Natural killer cell (primary cell): ENCODE measurements around the gene EZH1. TPM values are rescaled to one million over a fixed set of nuclear protein-coding genes. Genes with fewer than 3 reads are reported as not detected.
A peak's percentile ranks its signal among the peaks of the same experiment; 100 is the strongest.

Source experiments
- ATAC-seq, 3 donors: fragments of 150-1000 bp in 2 of 3; fragments of 200-7000 bp in 1 of 3; cut with Tn5 transposase; 1 replicate in 1 of 3; 2 replicates in 2 of 3; pipeline ENCODE4 v1.10.0; 2021; ENCODE audit warnings: mild to moderate bottlenecking in 2 of 3, moderate library complexity in 2 of 3
- DNase-seq, 2 donors: peaks; one replicate each; pipeline versions ENCODE4 v3.0.0 to v3.0.0-alpha.2; 2013 to 2021; ENCODE audit warnings: mixed read lengths in 1 of 2
- H3K27ac ChIP-seq: one replicate; pipeline ENCODE4 v1.5.1; 2013; ENCODE audit warnings: mild to moderate bottlenecking, low read length
- H3K27me3 ChIP-seq: one replicate; pipeline ENCODE4 v1.6.1; 2013; ENCODE audit warnings: low read length; ENCODE audit not compliant: control insufficient read depth, insufficient read depth
- H3K36me3 ChIP-seq: one replicate; pipeline ENCODE4 v1.6.1; 2013; ENCODE audit warnings: low read length; ENCODE audit not compliant: control insufficient read depth, insufficient read depth
- H3K4me1 ChIP-seq: one replicate; pipeline ENCODE4 v1.6.1; 2013; ENCODE audit warnings: low read length; ENCODE audit not compliant: control insufficient read depth, insufficient read depth
- H3K4me3 ChIP-seq: one replicate; pipeline ENCODE4 v1.5.1; 2013; ENCODE audit warnings: low read length
- H3K9me3 ChIP-seq: one replicate; pipeline ENCODE4 v1.6.1; 2013; ENCODE audit warnings: low read length; ENCODE audit not compliant: control insufficient read depth, insufficient read depth
- H3K27ac Mint-ChIP-seq, 2 donors: one replicate each; pipeline ENCODE4 v1.8.0; 2022; ENCODE audit warnings: mild to moderate bottlenecking in 2 of 2, mixed read lengths in 2 of 2, moderate library complexity in 1 of 2
- H3K27me3 Mint-ChIP-seq, 2 donors: one replicate each; pipeline ENCODE4 v1.8.0; 2022; ENCODE audit warnings: low read depth in 2 of 2, mixed read lengths in 2 of 2
- H3K36me3 Mint-ChIP-seq: one replicate; pipeline ENCODE4 v1.8.0; 2022; ENCODE audit warnings: mixed read lengths
- H3K4me1 Mint-ChIP-seq, 2 donors: one replicate each; pipeline ENCODE4 v1.8.0; 2022; ENCODE audit warnings: mixed read lengths in 2 of 2
- H3K4me3 Mint-ChIP-seq: one replicate; pipeline ENCODE4 v1.8.0; 2022; ENCODE audit warnings: mild to moderate bottlenecking, moderate library complexity, mixed read lengths
- H3K9me3 Mint-ChIP-seq, 2 donors: one replicate each; pipeline ENCODE4 v1.8.0; 2022; ENCODE audit warnings: mixed read lengths in 2 of 2
- WGBS: methylation state at CpG from one replicate; pipeline ENCODE4 v1.1.7; 2013; ENCODE audit warnings: missing lambda C conversion rate; ENCODE audit not compliant: insufficient coverage; 5-methylcytosine and 5-hydroxymethylcytosine counted together
- intact Hi-C: fragments of 100-400 bp; cut with micrococcal nuclease; formaldehyde crosslinking; loops from one replicate; pipeline ENCODE4 v1.14.2; 2022
- total RNA-seq, 4 donors: library from RNA; stranded (reverse); fragments of 120-200 nt in 1 of 4; gene quantifications; one replicate each; pipeline versions ENCODE4 v1.2.3 to v1.2.4, GENCODE V29; 2013 to 2022
- TF ChIP-seq, protein P1 (sequence below): fragments of 200-600 bp; IDR thresholded peaks from one replicate; pipeline ENCODE4 v1.8.0; 2022; ENCODE audit warnings: antibody characterized with exemption

Gene EZH1
- total RNA-seq, 3 donors from 2014 or later (not counting 1 experiment from before 2014, with no cell fraction given): 68.8 to 92.7 (median 74.1) TPM

GRCh38 chr17:42709561-42709960 is 35.3 kb downstream of the EZH1 start:
- Mint-ChIP-seq H3K36me3 (peaks cover 31% of the 10 kb centered on the region), H3K9me3 (no peaks in the 10 kb centered on the region), H3K27ac (no peak overlapping the region), H3K4me1 (peaks cover 5 to 8% of the 10 kb centered on the region in 2 donors), H3K4me3 (no peak overlapping the region), H3K27me3 (no peaks in the 10 kb centered on the region)
- 98% methylated on average over 2 of the region's 2 CpGs for WGBS
- no peak for DNase-seq
- Histone ChIP-seq H3K27me3 (no peaks in the 10 kb centered on the region), H3K4me1 (peaks cover 33% of the 10 kb centered on the region), H3K4me3 (no peak overlapping the region), H3K36me3 (peaks cover 77% of the 10 kb centered on the region), H3K27ac (no peak overlapping the region), H3K9me3 (no peaks in the 10 kb centered on the region)
- intact Hi-C loops: no loop called here
- ATAC-seq: no peak
- TF ChIP-seq, protein P1, sequence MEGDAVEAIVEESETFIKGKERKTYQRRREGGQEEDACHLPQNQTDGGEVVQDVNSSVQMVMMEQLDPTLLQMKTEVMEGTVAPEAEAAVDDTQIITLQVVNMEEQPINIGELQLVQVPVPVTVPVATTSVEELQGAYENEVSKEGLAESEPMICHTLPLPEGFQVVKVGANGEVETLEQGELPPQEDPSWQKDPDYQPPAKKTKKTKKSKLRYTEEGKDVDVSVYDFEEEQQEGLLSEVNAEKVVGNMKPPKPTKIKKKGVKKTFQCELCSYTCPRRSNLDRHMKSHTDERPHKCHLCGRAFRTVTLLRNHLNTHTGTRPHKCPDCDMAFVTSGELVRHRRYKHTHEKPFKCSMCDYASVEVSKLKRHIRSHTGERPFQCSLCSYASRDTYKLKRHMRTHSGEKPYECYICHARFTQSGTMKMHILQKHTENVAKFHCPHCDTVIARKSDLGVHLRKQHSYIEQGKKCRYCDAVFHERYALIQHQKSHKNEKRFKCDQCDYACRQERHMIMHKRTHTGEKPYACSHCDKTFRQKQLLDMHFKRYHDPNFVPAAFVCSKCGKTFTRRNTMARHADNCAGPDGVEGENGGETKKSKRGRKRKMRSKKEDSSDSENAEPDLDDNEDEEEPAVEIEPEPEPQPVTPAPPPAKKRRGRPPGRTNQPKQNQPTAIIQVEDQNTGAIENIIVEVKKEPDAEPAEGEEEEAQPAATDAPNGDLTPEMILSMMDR: no peak

- WGBS: 91% methylated on average over 3 of the region's 3 CpGs
- Histone ChIP-seq H3K27ac (no peak overlapping the region), H3K4me3 (no peak overlapping the region), H3K4me1 (peaks cover 33% of the 10 kb centered on the region), H3K9me3 (no peaks in the 10 kb centered on the region), H3K27me3 (no peaks in the 10 kb centered on the region), H3K36me3 (peaks cover 77% of the 10 kb centered on the region)
- Mint-ChIP-seq H3K9me3 (no peaks in the 10 kb centered on the region), H3K36me3 (peaks cover 40% of the 10 kb centered on the region), H3K27me3 (no peaks in the 10 kb centered on the region), H3K4me1 (peaks cover 5 to 8% of the 10 kb centered on the region in 2 donors), H3K4me3 (no peak overlapping the region), H3K27ac (no peak overlapping the region)
- DNase-seq (no peak), ATAC-seq (peak in 2 of 3 donors; percentile 31 to 53)
- intact Hi-C loops: no loop called here
- TF ChIP-seq, protein P1: no peak
Observed at GRCh38 chr17:42708588-42708987, 36.3 kb downstream of the EZH1 start.

DNA sequence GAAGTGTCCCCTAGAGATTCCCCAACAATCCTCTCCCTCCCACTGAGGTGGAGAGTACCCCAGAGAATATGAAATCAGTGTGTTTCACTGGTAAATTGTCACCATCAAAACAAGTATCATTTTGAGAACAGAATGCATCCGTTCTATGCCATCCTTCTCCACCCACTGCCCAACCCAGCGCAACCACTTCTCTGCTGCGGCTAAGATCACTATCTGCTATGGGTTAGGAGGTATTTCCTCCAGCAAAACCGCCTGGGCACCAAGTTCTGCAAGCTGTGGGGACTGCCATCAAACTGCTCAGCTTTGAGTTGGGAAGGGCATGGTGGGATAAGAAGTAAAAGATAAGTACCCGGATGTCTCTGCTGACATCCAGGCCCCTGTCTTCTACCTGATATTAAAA is 38.1 kb downstream of the EZH1 start:
- Mint-ChIP-seq H3K27ac (no peak overlapping the region), H3K4me3 (no peak overlapping the region), H3K4me1 (peaks cover 5 to 8% of the 10 kb centered on the region in 2 donors), H3K36me3 (peaks cover 41% of the 10 kb centered on the region), H3K9me3 (no peaks in the 10 kb centered on the region), H3K27me3 (no peaks in the 10 kb centered on the region)
- Histone ChIP-seq H3K36me3 (peaks cover 78% of the 10 kb centered on the region), H3K9me3 (no peaks in the 10 kb centered on the region), H3K27me3 (no peaks in the 10 kb centered on the region), H3K27ac (no peak overlapping the region), H3K4me1 (peaks cover 38% of the 10 kb centered on the region), H3K4me3 (no peak overlapping the region)
- 0% methylated on average over 2 of the region's 5 CpGs for WGBS
- ATAC-seq (peak in 2 of 3 donors; percentile 72 to 74), DNase-seq (peak in 1 of 2 donors; percentile 75)
- TF ChIP-seq, protein P1: no peak
- intact Hi-C loops: no loop called here

DNA sequence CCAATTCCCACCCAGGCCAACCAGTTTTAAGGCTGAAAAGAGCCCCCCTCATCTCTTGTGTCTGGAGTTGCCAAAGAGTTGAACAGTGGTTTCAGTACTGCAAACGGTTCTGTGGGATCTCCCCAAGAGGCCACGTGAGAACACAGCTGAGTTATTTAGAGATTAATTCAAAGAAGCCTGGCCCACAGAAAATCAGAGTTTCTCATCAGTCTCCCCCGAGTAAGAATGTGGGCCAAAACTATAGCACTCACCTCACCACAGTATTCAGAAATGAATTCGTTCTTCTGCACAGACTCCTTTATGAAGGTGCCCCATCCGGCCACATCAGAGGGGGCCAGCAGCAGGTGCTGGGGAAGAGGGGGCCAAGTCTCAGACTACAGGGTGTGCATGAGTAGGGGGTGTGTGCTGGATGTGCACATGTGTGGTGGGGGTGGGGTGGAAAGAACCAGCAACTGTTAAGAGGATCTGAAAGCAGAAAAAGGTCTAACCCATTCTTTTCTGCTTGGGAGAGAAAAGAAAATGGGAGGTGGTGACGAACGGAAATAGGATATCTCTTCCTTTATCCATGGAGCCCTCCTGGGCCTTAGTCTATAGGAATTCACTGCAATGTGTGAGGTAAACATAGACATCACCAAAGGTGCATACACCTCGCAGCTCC is 39.9 kb downstream of the EZH1 start:
- peaks cover 36% of the 10 kb centered on the region for H3K36me3 Mint-ChIP-seq
- no peak overlapping the region for H3K27ac Mint-ChIP-seq
- WGBS: 69% methylated on average over 8 of the region's 8 CpGs
- intact Hi-C loops: no loop called here
- TF ChIP-seq, protein P1: no peak
- H3K27ac ChIP-seq: no peak overlapping the region
- no peaks in the 10 kb centered on the region for H3K9me3 ChIP-seq
- H3K4me3 Mint-ChIP-seq: no peak overlapping the region
- H3K4me3 ChIP-seq: no peak overlapping the region
- H3K36me3 ChIP-seq: peaks cover 77% of the 10 kb centered on the region
- H3K4me1 Mint-ChIP-seq: peaks cover 8 to 10% of the 10 kb centered on the region in 2 donors
- DNase-seq: no peak
- H3K9me3 Mint-ChIP-seq: no peaks in the 10 kb centered on the region
- peaks cover 38% of the 10 kb centered on the region for H3K4me1 ChIP-seq
- no peak for ATAC-seq
- H3K27me3 ChIP-seq: no peaks in the 10 kb centered on the region
- H3K27me3 Mint-ChIP-seq: no peaks in the 10 kb centered on the region
